C4-2B (cell line): ENCODE measurements around the gene KCTD5.
"Not testable (repeated sequence)": the region's sequence is repeated elsewhere in the genome, so short reads cannot be mapped to it uniquely, and the experiment has no call there.

Experiments
- H3K27ac ChIP-seq: fragments of 450-650 bp; 2 replicates; pipeline ENCODE4 v1.5.1; 2017
- CTCF ChIP-seq: fragments of 450-650 bp; conservative IDR thresholded peaks from 2 replicates; pipeline ENCODE4 v1.5.1; 2017; ENCODE audit warnings: mild to moderate bottlenecking
- ZFX ChIP-seq: fragments of 450-650 bp; IDR thresholded peaks from 2 replicates; pipeline ENCODE4 v1.6.1; 2017

Gene KCTD5

GRCh38 chr16:2660755-2661373 lies 21.5 kb upstream of the KCTD5 start:
- not testable (repeated sequence) for H3K27ac ChIP-seq
- TF ChIP-seq CTCF = peak; percentile 89

- TF ChIP-seq ZFX (no peak), CTCF (no peak)
- peak overlapping the region; percentile 27; the same call in 1 of the 2 replicates for H3K27ac ChIP-seq
Measured at GRCh38 chr16:2663553-2664546, 18.5 kb upstream of the KCTD5 start.

GRCh38 chr16:2664574-2664982 lies 17.7 kb upstream of the KCTD5 start:
- no peak for TF ChIP-seq ZFX
- TF ChIP-seq CTCF = no peak
- H3K27ac ChIP-seq = peak overlapping the region; percentile 27; the same call in 1 of the 2 replicates

- H3K27ac ChIP-seq = not testable (repeated sequence)
Measured at GRCh38 chr16:2666671-2667070, 15.7 kb upstream of the KCTD5 start.

GRCh38 chr16:2669587-2669986 lies 12.7 kb upstream of the KCTD5 start:
- not testable (repeated sequence) for H3K27ac ChIP-seq

DNA sequence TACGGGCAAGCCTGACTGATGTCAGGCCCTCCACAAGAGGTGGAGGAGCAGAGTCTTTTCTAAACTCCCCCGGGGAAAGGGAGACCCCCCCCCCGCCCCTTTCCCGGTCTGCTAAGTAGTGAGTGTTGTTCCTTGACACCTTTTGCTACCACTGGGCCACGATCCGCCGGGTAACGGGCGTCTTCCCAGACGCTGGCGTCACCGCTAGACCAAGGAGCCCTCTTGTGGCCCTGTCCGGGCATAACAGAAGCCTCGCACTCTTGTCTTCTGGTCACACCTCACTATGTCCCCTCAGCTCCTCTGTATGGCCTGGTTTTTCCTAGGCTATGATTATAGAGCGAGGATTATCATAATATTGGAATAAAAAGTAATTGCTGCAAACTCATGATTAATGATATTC lies 12.3 kb upstream of the KCTD5 start:
- peak; percentile 82 for TF ChIP-seq CTCF
- H3K27ac ChIP-seq = not testable (repeated sequence)

DNA sequence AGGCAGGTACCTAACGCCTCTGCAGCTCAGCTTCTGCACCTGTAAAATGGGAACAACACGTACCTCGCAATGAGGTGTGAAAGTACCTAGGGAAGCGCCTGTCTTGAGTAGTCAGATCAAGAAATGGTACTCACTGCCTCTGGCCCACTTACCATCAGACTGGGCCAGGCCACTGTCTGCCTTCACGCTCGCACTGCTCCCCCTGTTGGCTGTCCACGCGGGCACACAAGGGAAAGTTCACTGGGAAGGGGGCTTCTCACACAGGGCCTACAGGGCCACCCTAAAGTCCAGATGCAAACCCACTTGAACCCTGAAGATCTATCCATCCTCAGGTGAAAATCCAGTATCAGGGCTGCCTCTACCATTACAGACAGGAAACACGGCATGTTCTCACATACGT lies 11.1 kb upstream of the KCTD5 start:
- not testable (repeated sequence) for H3K27ac ChIP-seq

GRCh38 chr16:2671741-2672140 lies 10.6 kb upstream of the KCTD5 start:
- H3K27ac ChIP-seq = peak overlapping the region; percentile 66
- TF ChIP-seq ZFX (no peak), CTCF (no peak)
